Measurements from ENCODE around the gene KDM2B.
A peak's percentile ranks its signal among the peaks of the same experiment; 100 is the strongest.

Gene KDM2B

GRCh38 chr12:121524196-121524916, 56.5 kb downstream of the KDM2B start:
- DNase-seq, result no peak

- DNase-seq, result no peak
These were observed 57.1 kb downstream of the KDM2B start for GRCh38 chr12:121523741-121524140.

GRCh38 chr12:121522971-121523370, 57.9 kb downstream of the KDM2B start:
- no peak for DNase-seq

GRCh38 chr12:121520586-121521086, 60.2 kb downstream of the KDM2B start:
- no peak for DNase-seq

- no peak for DNase-seq
These were observed 60.7 kb downstream of the KDM2B start for GRCh38 chr12:121520119-121520518.

GRCh38 chr12:121519227-121519626, 61.6 kb downstream of the KDM2B start:
- DNase-seq, result no peak

GRCh38 chr12:121518656-121519055, 62.2 kb downstream of the KDM2B start:
- no peak for DNase-seq

- no peak for DNase-seq
These were observed 64.3 kb downstream of the KDM2B start for GRCh38 chr12:121516437-121517011.

- DNase-seq, result no peak
These were observed 65.2 kb downstream of the KDM2B start for GRCh38 chr12:121515615-121516014.

GRCh38 chr12:121514184-121514742, 66.6 kb downstream of the KDM2B start:
- DNase-seq, result no peak

- DNase-seq, result no peak
These were observed 67.2 kb downstream of the KDM2B start for GRCh38 chr12:121513464-121514183.

- no peak for DNase-seq
These were observed 68.3 kb downstream of the KDM2B start for GRCh38 chr12:121512561-121512960.

GRCh38 chr12:121511916-121512315, 68.9 kb downstream of the KDM2B start:
- DNase-seq, result no peak

- DNase-seq, result no peak
These were observed 71.5 kb downstream of the KDM2B start for GRCh38 chr12:121509339-121509738.

GRCh38 chr12:121508533-121508932, 72.3 kb downstream of the KDM2B start:
- DNase-seq, result no peak

- no peak for DNase-seq
These were observed 72.8 kb downstream of the KDM2B start for GRCh38 chr12:121507984-121508383.

GRCh38 chr12:121507245-121507644, 73.6 kb downstream of the KDM2B start:
- DNase-seq, result no peak

- no peak for DNase-seq
These were observed 75.3 kb downstream of the KDM2B start for GRCh38 chr12:121505513-121505912.

GRCh38 chr12:121504505-121504904, 76.3 kb downstream of the KDM2B start:
- DNase-seq, result no peak

GRCh38 chr12:121503395-121503794, 77.4 kb downstream of the KDM2B start:
- DNase-seq, result no peak

GRCh38 chr12:121501946-121502345, 78.9 kb downstream of the KDM2B start:
- DNase-seq, result no peak

GRCh38 chr12:121499929-121500793, 80.7 kb downstream of the KDM2B start:
- DNase-seq, result peak; percentile 3

- no peak for DNase-seq
These were observed 85.1 kb downstream of the KDM2B start for GRCh38 chr12:121495746-121496145.

Measured in NCI-H1092 (cell line).